Transverse colon (tissue), 3 donors: ENCODE data around the gene ATXN2.

Source experiments
- EP300 ChIP-seq: sonication (generic); formaldehyde crosslinking; IDR thresholded peaks from one replicate; pipeline ENCODE4 v1.6.1; 2017; ENCODE audit warnings: antibody characterized with exemption, low read depth
- POLR2A ChIP-seq: fragments of 450-650 bp; IDR thresholded peaks from one replicate; pipeline ENCODE4 v1.6.1; 2016; ENCODE audit warnings: antibody characterized with exemption, mild to moderate bottlenecking, moderate library complexity
- TF ChIP-seq, protein P1 (sequence below), 5 experiments: fragments of 200-600 bp in 3 of 5; fragments of 450-650 bp in 2 of 5; sonication (generic) in 3 of 5; IDR thresholded peaks; 1 replicate in 2 of 5; 2 replicates in 3 of 5; pipeline ENCODE4 v1.5.1; 2016 to 2017; ENCODE audit warnings: antibody characterized with exemption in 5 of 5, inconsistent platforms in 3 of 5, mild to moderate bottlenecking in 2 of 5, moderate library complexity in 1 of 5

DNA sequence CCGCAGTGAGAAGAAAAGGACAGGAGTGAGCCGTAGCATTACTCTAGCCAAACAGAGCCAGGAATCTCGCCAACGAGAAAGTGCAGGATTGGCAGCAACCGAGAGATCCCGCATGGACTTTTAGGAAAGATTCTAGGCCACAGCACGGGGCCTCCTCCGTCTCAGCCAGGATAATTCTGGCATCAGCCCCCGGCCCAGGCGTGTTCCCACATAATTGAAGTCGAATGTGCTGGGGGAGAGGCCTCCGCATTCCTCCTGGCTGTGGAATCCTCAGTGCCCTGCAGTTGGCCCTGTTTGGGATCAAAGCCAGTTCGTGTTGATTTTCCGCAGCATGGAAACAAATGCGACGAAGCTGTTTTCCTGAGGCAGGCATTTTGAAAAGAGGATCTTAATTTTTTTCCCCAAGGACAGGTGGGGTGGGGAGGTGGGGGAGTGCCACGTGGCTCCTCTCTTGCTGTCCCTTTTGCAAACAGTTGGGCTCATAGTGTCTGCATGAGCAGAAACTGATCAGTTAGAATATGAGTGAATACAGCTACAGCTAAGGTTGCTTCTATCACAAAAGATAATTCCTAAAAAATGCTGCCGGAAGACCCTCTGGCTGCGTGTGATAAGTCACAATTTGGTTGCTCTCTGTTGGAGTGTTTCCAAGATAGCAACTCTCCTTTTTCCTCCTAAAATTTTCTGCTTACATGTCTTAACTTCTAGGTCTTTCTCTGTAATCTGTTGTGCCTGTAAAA, 37.3 kb upstream of the ATXN2 start:
- TF ChIP-seq POLR2A (no peak), EP300 (no peak)
- TF ChIP-seq, protein P1, sequence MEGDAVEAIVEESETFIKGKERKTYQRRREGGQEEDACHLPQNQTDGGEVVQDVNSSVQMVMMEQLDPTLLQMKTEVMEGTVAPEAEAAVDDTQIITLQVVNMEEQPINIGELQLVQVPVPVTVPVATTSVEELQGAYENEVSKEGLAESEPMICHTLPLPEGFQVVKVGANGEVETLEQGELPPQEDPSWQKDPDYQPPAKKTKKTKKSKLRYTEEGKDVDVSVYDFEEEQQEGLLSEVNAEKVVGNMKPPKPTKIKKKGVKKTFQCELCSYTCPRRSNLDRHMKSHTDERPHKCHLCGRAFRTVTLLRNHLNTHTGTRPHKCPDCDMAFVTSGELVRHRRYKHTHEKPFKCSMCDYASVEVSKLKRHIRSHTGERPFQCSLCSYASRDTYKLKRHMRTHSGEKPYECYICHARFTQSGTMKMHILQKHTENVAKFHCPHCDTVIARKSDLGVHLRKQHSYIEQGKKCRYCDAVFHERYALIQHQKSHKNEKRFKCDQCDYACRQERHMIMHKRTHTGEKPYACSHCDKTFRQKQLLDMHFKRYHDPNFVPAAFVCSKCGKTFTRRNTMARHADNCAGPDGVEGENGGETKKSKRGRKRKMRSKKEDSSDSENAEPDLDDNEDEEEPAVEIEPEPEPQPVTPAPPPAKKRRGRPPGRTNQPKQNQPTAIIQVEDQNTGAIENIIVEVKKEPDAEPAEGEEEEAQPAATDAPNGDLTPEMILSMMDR (IDR thresholded peaks at IDR 0.05) = no peak
